Ovary (tissue), 9 donors: ENCODE results near the gene SIPA1L3. TPM values are rescaled to one million over a fixed set of nuclear protein-coding genes. Genes with fewer than 3 reads are reported as not detected.

Experiments
- DNase-seq, 5 donors: peaks; one replicate each; pipeline ENCODE4 v3.0.0-alpha.2; 2019 to 2020
- H3K27ac ChIP-seq, 2 donors: fragments of 200-600 bp; one replicate each; pipeline versions ENCODE4 v1.5.1 to v1.8.0; 2019 to 2022
- H3K27me3 ChIP-seq: fragments of 200-600 bp; one replicate; pipeline ENCODE4 v1.8.0; 2022
- H3K36me3 ChIP-seq: fragments of 200-600 bp; sonication (generic); one replicate; pipeline ENCODE4 v1.5.1; 2019
- H3K4me1 ChIP-seq: one replicate; pipeline ENCODE4 v1.8.1; 2013; ENCODE audit warnings: mild to moderate bottlenecking, moderate library complexity; ENCODE audit not compliant: insufficient read depth
- H3K4me3 ChIP-seq: fragments of 200-600 bp; sonication (generic); one replicate; pipeline ENCODE4 v1.5.1; 2017
- H3K9me3 ChIP-seq, 2 donors: fragments of 200-600 bp in 1 of 2; sonication (generic) in 1 of 2; one replicate each; pipeline versions ENCODE4 v1.5.1 to v1.8.1; 2013 to 2019; ENCODE audit warnings: mild to moderate bottlenecking in 1 of 2, moderate library complexity in 1 of 2
- CTCF ChIP-seq, 3 donors: fragments of 450-650 bp in 2 of 3; fragments of 200-600 bp in 1 of 3; IDR thresholded peaks; one replicate each; pipeline versions ENCODE4 v1.5.1 to v1.8.0; 2016 to 2022; ENCODE audit warnings: antibody characterized with exemption in 3 of 3, mild to moderate bottlenecking in 1 of 3
- EP300 ChIP-seq: sonication (generic); formaldehyde crosslinking; IDR thresholded peaks from one replicate; pipeline ENCODE4 v1.6.1; 2017; ENCODE audit warnings: antibody characterized with exemption
- POLR2A ChIP-seq: fragments of 450-650 bp; IDR thresholded peaks from one replicate; pipeline ENCODE4 v1.6.1; 2017; ENCODE audit warnings: antibody characterized with exemption, mild to moderate bottlenecking, moderate library complexity
- WGBS, 3 donors: extraction: QIAGEN DNeasy Blood & Tissue Kit in 1 of 3; methylation state at CpG; one replicate each; pipeline versions ENCODE4 v1.1.5 to v1.1.7; 2013 to 2017; 5-methylcytosine and 5-hydroxymethylcytosine counted together
- intact Hi-C, 4 donors: fragments of 100-400 bp; cut with DNase I; formaldehyde crosslinking; loops; one replicate each; pipeline versions ENCODE4 v1.11.0 to v1.15.1; 2022 to 2023
- polyA plus RNA-seq, 2 donors: library from polyadenylated mRNA; stranded (reverse); fragments of 200-250 nt in 1 of 2; fragments of 350-450 nt in 1 of 2; fragmentation: Illumina TruSeq in 1 of 2; extraction: RNeasy Lipid Tissue Mini Kit (QIAGEN cat#74804) in 1 of 2; gene quantifications; one replicate each; pipeline ENCODE4 v1.2.3, GENCODE V29; 2013 to 2014
- total RNA-seq, 7 donors: library from RNA; depleted of rRNA in 2 of 7; stranded (reverse); fragments of >200 nt in 2 of 7; fragmentation: NEBNext Ultra II Directional in 3 of 7; extraction: Animal tissue kit (Norgen Biotek cat#: 25700) in 3 of 7; gene quantifications; one replicate each; pipeline versions ENCODE4 v1.1.0 to v1.2.4, GENCODE V29; 2016 to 2023
- donor health status: DM: no; HTN: no; CAD: no; lungs with moderate emphysema.
- donor health status: DM: no; HTN: no; CAD: no.
- donor health status: Bipolar disorder and iron deficiency.
- donor health status: DM: yes; HTN: yes; CAD: no.
- donor health status: DM: no; HTN: no; CAD: no.
- donor health status: DM: yes; HTN: yes; CAD: no.

The SIPA1L3 gene
- total and polyA plus RNA-seq, 9 donors, result 4.5 to 27.9 (median 18.2) TPM

- no peaks in the 10 kb centered on the region for H3K36me3 ChIP-seq
- no peak overlapping the region for H3K27ac ChIP-seq
- H3K27me3 ChIP-seq, result no peaks in the 10 kb centered on the region
- TF ChIP-seq POLR2A (no peak), EP300 (no peak), CTCF (IDR thresholded peaks at IDR 0.05) (no peak)
- H3K4me3 ChIP-seq, result no peak overlapping the region
- WGBS, 3 donors, result 94 to 97% (median 97%) methylated on average over 5 of the region's 5 CpGs
- no peaks in the 10 kb centered on the region for H3K4me1 ChIP-seq
- intact Hi-C loops, result no loop called here
- DNase-seq, result no peak
- H3K9me3 ChIP-seq, result no peaks in the 10 kb centered on the region
Observed at GRCh38 chr19:38071647-38072046, 164.6 kb downstream of the SIPA1L3 start.

- no peaks in the 10 kb centered on the region for H3K9me3 ChIP-seq
- no peaks in the 10 kb centered on the region for H3K36me3 ChIP-seq
- TF ChIP-seq EP300, result no peak
- no peak for TF ChIP-seq POLR2A
- no peak for TF ChIP-seq CTCF (IDR thresholded peaks at IDR 0.05)
- 90 to 91% (median 91%) methylated on average over 18 of the region's 18 CpGs for WGBS, 3 donors
- H3K4me1 ChIP-seq, result no peaks in the 10 kb centered on the region
- no peak overlapping the region for H3K4me3 ChIP-seq
- H3K27me3 ChIP-seq, result no peaks in the 10 kb centered on the region
- intact Hi-C loops, result no loop called here
- no peak overlapping the region for H3K27ac ChIP-seq
- DNase-seq, result no peak
Observed at GRCh38 chr19:38072776-38073750, 166.1 kb downstream of the SIPA1L3 start.

- 78 to 83% (median 81%) methylated on average over 16 of the region's 16 CpGs for WGBS, 3 donors
- intact Hi-C loops, result no loop called here
- no peaks in the 10 kb centered on the region for H3K9me3 ChIP-seq
- no peaks in the 10 kb centered on the region for H3K27me3 ChIP-seq
- DNase-seq, result no peak
- H3K36me3 ChIP-seq, result no peaks in the 10 kb centered on the region
- TF ChIP-seq POLR2A (no peak), CTCF (IDR thresholded peaks at IDR 0.05) (no peak), EP300 (no peak)
- H3K4me1 ChIP-seq, result no peaks in the 10 kb centered on the region
- H3K27ac ChIP-seq, result no peak overlapping the region
- no peak overlapping the region for H3K4me3 ChIP-seq
Observed at GRCh38 chr19:38073841-38074685, 167.1 kb downstream of the SIPA1L3 start.

- H3K27me3 ChIP-seq, result no peaks in the 10 kb centered on the region
- intact Hi-C loops, result no loop called here
- WGBS, 3 donors, result 94 to 97% (median 96%) methylated on average over 10 of the region's 10 CpGs
- DNase-seq, result no peak
- no peak for TF ChIP-seq EP300
- TF ChIP-seq CTCF (IDR thresholded peaks at IDR 0.05), result no peak
- no peak for TF ChIP-seq POLR2A
- no peaks in the 10 kb centered on the region for H3K36me3 ChIP-seq
- no peaks in the 10 kb centered on the region for H3K9me3 ChIP-seq
- H3K27ac ChIP-seq, result no peak overlapping the region
- H3K4me3 ChIP-seq, result no peak overlapping the region
- H3K4me1 ChIP-seq, result no peaks in the 10 kb centered on the region
Observed at GRCh38 chr19:38076337-38076736, 169.3 kb downstream of the SIPA1L3 start.
